HG02973 (cell line): ENCODE measurements around the gene CSAG1.
"Not testable (repeated sequence)": the region's sequence is repeated elsewhere in the genome, so short reads cannot be mapped to it uniquely, and the experiment has no call there.

ENCODE experiments used
- ATAC-seq: cut with Tn5 transposase; IDR thresholded peaks from one replicate; pipeline ENCODE4 v1.9.1; 2021; ENCODE audit warnings: moderate library complexity; ENCODE audit not compliant: unreplicated experiment

The CSAG1 gene

GRCh38 chrX:152700390-152700789 is 33.1 kb downstream of the CSAG1 start:
- not testable (repeated sequence) for ATAC-seq

GRCh38 chrX:152697952-152698931 is 35.3 kb downstream of the CSAG1 start, which contains the start of gene MAGEA3:
MAGEA3 (plus strand) TSS chrX:152698794; CDS start chrX:152700833, 2,039 bp downstream.
- not testable (repeated sequence) for ATAC-seq

GRCh38 chrX:152681012-152681411 is 52.5 kb downstream of the CSAG1 start:
- ATAC-seq = not testable (repeated sequence)
